IPS-11a (cell line): ENCODE results near the gene ADGRG1.

Experiments used
- H3K4me3 ChIP-seq: one replicate; pipeline ENCODE4 v1.5.1; 2013; ENCODE audit warnings: low read depth, low read length, control low read depth

The ADGRG1 gene

DNA sequence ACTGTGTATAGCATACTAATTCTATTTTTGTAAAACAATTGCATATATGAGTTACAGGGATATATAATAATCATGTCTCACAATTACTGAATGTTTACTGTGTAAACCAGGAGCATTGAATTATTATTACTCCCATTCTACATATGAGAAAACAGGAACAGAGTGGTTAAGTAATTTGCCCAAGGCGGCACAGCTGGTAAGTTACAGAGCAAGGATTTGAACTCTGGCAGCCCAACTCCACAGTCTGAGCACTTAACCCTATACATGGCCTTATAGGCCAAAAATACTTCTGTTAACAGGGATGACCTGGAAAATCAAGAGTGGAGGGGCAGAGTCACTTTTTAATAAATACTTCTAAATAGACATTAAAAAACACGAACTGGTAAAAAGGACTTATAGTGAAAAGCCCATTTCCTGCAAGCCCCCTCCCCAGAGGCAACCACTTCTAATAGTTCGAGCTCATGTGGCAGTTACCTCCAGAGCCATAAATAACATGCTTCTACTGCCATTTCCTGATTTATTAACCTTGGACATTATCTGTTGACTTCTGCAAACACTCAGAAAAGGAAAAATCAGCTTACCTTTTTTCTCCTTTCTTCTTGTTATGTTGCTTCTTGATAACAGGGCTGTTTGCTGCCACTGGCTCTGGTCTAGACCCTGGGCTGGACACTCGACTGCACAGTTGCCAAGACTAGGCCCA lies 22.1 kb upstream of the ADGRG1 start:
- H3K4me3 ChIP-seq = no peak overlapping the region

DNA sequence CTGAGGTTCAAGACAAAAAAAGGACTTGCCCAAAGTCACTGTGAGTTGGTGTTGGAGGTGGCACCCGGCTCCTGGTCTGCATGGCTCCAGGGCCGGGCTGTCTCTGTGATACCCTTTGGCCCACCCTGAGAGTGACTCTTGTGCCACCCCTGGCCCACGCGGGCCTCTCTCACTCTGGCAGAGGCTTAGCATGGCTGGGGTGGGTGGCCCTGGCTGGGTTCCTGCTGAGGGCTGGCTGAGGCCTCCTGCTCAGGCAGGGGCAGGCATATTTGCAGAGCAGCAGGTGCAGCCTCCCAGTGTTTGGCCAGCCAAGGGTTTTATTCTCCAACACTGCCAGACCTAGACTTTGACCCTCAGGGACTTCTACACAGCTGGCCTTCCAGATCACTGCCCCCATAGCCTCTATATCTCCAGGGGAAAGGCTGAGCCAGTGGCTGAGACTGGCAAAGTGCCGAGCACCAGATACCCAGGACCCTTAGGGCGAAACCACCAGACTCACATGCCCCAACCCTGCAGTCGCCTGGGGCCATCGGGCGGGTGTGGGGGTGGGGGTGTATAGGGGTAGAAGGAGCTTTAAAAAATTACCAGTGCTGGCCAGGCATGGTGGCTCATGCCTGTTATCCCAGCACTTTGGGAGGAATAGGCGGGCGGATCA lies 21.5 kb upstream of the ADGRG1 start:
- H3K4me3 ChIP-seq = no peak overlapping the region

DNA sequence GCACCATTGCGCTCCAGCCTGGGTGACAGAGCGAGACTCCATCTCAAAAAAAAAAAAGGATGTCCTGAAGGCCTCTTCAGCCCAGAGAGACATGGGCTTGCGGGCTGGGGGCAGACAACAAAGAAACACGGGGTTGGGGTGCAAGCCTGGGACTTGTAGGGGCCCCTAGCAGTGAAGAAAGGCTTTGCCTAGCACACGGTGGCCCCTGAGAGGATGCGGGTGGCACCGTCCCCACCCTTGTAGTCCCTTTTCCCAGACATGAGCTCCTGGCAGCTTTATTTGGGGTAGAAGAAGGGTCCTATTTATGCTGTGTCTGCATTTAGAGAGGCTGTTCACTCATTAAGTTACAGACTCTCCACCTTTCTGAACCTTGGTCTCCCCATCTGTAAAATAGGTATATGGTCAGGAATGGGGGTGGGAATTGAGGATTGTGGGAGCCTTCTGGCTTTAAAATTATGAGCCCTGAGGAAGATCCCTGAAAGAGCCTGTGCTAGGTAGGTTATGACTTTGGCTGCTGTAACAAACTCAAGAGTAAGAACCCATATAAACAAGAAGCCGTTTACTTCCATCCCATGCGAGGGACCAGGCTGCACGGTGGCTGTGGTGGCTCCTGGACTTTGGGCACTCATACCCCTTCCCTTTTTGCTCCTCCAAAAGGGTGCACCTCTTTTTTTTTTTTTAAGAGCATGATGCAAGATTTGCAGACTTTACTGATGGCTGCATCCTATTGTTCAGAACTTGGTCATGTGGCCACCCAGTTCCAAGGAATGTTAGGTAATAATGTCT lies 20.6 kb upstream of the ADGRG1 start:
- H3K4me3 ChIP-seq = no peak overlapping the region

DNA sequence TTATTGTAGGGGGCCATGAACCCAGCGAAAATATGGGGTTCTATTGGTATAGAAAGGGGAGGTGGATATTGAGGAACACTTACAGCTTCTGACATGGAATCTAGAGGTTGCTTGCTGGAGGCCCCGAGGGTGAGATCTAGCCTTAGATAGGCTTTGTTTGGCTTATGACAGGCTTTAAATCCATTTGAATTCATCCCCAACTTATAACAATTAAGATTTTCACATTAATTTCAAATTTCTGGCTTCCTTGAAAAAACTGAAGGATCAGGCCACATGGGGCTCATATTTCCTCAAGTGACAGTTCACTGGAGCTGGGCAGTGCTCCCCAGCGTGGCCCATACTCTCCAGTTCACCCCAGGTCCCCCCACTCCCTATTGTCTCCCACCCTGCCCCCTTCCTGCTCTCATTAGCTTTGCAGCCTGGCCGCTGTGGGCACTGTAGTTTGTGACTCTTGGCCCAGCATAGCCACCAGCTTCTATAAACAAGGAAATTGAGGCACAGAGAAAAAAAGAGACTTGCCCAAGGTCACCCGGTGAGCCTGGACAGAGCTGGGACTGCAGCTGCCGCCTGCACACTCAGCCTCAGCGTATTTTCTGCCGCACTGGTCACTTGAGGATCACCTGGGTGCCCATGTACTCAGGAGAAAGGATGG lies 19.8 kb upstream of the ADGRG1 start:
- no peak overlapping the region for H3K4me3 ChIP-seq

DNA sequence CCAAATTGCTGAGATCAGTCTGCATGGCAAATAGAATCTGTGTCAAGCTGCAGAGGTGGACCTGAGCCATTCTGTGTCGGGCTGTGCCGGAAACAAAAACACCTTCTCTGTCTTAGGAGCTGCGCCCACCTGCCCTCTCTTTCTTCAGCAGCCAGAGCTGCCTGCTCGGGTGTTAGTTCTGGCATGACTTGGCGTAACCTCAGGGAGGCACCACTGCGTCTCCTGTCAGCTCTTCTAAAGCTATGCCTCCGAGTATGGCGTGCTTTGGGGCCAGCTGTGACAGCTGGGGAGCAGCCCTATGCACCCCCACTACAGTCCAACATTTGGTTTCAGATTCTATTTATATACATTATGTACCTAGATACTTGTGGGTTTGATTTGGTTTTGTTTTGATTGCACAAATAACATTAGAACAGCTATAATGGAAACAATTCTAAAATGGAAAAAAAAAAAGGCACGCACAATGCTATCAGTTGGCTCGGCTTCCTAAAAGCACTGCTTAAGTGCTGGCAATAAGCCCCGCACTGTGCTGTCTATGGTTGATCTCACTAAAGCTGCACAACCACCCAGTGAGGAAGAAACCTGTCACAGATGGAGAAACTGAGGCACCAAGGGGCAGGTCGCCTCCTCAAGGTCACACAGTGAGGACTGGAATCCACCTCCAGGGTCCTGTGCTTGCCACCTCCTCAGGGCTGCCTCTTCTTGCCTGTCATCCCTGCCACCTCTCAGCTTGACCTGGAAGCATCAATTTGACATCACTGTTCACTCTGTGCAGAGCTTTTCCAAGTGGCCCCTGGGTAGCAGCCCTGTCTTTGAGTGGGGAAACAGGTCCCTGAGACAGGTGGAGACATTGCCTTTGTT lies 18.7 kb upstream of the ADGRG1 start:
- H3K4me3 ChIP-seq = no peak overlapping the region

DNA sequence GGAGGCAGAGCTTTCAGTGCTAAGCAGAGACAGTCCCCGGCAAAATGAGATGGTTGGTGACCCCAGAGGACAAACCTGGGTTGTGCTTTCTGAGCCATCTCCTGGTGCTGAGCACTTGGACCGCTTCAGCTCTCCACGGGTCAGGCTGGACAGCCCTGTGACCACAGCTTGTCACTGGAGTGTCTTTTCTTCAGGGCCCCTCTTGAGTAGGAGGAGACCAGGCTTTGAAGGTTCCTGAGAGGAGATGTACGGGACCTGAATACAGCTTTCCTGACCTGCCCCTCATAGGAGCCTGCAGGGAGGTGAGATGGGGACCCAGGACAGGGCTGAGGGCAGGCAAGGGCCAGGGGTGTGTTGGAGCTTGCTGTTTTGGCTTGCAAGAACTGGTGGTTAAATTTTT lies 17.8 kb upstream of the ADGRG1 start:
- no peak overlapping the region for H3K4me3 ChIP-seq

DNA sequence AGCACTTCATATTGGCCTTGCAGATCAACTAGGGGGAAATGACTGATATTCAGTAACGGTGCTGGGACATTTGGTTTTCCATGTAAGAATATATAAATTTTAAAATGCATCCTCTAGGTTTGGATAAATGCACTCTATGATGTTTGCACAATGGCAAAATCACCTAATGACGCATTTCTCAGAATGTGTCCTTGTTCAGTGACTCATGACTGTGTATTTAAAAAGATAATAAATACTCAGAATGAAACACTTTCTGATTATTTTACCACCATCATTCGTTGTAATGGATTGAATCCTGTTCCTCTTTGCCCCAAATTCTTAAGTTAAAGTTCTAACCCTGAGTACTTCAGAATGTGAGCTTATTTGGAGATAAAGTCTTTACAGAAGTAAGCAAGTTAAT lies 17.2 kb upstream of the ADGRG1 start:
- H3K4me3 ChIP-seq = no peak overlapping the region

DNA sequence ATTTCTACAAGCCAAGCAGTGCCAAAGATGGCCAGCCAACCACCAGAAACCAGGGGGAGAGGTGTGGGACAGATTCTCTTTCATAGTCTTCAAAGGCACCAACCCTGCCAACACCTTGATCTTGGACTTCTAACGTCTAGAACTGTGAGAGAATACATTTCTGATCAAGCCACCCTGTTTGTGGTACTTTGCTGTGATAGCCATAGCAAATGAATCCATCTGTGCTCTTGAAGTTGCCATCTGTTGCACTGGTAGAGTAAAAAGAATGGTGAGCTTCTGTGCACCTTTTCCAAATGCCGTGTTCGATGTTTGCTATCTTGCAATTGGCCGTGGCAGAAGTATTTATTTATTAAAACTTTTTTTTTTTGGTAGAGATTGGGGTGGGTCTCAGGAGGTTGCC lies 16.7 kb upstream of the ADGRG1 start:
- no peak overlapping the region for H3K4me3 ChIP-seq

DNA sequence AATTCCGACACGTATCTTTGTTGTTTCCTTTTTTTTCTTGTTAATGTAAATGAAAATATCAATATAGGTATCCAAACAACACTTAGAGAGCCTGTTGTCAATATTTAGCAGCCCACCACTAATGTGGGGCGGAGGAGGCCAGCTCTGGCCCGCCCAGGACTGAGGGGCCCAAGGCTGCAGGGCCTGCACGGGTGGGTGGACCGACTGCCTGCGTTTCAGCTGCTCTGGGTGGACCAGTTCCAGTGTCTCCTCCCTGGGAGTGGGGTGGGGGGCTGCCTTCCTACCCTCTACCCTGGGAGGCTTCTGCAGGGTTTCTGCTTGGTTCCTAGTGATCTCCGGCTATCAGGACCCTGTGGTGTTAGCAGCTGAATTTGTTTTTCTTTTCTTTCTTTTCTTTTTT lies 15.9 kb upstream of the ADGRG1 start:
- no peak overlapping the region for H3K4me3 ChIP-seq

DNA sequence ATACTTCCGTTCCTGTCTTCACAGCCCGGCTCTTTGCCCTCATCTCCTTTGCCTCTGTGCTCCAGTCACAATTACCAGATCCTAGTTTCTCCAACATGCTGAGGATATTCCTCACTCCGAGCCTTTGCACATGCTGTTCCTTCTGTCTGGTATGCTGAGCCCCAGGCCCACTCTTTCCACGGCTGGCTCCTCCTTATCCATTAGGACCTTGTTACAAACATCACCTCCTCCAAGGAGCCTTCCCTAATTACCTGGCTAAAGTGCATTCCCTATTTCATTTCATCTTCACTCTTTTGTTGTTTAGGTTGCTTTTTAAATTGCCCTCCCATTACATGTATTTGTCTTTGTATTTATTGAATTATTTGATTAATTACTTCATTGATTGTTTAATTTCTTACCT lies 14.9 kb upstream of the ADGRG1 start:
- no peak overlapping the region for H3K4me3 ChIP-seq

DNA sequence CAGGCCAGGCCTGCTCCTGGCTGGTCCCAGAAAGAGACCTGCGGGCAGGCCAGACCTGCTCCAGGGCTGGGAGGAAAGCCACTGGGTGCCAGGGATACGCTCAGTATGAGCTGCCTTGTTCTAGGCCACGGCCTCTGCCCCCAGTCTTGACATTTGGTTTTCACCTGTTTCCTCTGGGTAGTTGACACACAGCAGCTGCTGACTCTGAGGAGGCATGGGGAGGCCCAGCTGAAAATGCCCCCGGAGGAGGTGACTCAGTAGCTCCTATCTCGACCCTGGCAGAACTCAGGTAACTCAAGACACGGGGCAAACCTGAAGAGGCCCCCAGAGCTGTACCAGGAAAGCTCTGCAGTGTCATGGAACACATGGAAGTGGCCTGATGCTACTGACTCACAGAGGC lies 13.9 kb upstream of the ADGRG1 start:
- no peak overlapping the region for H3K4me3 ChIP-seq

DNA sequence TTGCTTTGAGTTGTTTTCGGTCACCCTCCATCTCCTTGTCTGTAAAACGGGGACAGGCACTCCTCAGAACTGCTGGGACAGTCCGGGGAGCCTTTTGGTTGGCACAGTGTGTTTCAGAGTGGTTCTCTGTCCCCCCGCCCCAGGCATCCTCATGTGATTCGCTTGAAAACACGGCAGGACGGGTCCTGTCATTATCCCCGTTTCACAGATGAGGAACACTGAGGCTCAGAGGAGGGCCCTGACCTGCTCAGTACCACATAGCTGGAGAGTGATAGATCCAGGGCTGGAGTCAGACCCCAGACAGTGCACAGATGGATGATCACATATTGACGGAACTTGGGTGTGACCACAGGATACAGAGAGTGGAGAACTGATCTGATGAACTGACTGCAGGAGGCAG lies 13.5 kb upstream of the ADGRG1 start:
- H3K4me3 ChIP-seq = no peak overlapping the region

DNA sequence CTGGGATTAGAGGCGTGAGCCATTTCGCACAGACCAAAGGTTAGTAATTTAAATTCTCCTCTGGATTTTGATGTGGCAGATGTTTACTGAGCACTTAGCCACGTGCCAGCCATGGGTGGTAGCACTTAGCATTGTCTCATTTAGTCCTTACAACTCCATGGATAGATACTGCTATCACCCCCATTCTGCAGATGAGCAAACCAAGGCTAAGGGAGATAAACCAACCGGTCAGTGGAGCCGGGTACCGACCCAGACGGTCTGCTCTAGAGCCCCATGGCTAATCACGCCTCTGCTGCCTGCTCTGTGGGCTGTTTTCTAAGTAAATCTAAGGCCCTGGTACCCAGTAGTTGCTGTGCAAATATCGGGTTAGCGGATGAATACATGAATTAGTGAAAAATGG lies 12.6 kb upstream of the ADGRG1 start:
- H3K4me3 ChIP-seq = no peak overlapping the region

DNA sequence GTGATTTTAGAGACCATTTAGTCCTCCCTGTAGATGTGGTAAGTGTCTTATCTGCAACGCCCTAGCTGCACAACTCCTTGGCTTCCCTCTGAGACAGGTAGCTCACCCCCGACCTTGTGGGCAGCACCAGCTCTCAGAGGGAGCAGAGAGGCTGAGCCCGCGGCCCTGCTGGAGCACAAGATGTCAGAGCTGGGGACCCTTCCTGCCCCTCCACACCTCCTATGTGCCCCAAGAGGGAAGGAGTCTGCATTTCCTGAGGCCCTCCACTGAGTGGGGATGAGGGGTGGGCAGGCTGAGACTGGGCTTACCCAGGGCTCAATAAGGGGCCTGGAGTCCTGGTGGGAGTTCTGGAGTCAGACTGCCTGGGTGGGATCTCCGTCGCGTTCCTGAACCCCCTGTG lies 12.2 kb upstream of the ADGRG1 start:
- no peak overlapping the region for H3K4me3 ChIP-seq

DNA sequence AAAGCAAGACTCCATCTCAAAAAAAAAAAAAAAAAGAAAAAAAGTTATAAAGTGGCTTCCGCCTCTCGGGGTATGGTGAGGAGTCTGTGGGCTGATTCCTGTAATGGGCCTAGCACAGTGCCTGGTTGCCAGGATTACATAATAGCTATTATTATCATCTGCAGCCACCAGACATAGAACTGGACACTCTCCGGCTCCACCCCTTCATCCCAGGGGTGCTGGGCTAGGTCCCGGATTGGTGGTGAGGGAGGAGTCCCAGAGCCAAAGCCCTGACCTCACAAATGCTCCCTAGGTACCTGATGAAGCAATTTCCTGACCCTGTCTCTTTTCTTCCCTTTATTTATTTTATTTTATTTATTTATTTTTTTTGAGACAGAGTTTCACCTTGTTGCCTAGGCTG lies 11.6 kb upstream of the ADGRG1 start:
- H3K4me3 ChIP-seq = no peak overlapping the region

DNA sequence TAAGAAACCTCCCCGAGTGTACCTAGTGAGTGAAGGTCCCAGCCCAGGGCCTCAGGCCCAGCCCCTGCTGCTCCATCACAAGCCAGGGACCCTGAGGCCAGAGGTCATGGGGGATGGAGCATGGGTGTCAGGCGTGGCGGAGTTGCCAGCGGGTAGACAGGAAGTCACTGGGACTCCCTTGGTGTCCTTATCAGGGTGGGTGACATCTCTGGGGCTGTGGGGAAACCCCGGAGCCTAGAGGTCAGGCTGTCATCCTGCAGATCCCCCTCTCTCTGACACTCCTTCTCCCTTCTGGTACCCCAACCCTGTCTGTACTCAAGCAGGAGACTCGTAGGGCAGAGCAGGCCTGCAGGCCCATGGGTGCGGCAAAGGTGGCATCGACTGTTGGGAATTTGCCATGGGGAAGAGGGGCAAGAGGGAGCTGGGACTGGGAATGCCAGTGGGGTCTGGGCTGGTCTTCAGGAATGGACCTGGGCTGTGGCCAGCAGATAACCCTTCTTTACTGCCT lies 10.8 kb upstream of the ADGRG1 start:
- H3K4me3 ChIP-seq = no peak overlapping the region

DNA sequence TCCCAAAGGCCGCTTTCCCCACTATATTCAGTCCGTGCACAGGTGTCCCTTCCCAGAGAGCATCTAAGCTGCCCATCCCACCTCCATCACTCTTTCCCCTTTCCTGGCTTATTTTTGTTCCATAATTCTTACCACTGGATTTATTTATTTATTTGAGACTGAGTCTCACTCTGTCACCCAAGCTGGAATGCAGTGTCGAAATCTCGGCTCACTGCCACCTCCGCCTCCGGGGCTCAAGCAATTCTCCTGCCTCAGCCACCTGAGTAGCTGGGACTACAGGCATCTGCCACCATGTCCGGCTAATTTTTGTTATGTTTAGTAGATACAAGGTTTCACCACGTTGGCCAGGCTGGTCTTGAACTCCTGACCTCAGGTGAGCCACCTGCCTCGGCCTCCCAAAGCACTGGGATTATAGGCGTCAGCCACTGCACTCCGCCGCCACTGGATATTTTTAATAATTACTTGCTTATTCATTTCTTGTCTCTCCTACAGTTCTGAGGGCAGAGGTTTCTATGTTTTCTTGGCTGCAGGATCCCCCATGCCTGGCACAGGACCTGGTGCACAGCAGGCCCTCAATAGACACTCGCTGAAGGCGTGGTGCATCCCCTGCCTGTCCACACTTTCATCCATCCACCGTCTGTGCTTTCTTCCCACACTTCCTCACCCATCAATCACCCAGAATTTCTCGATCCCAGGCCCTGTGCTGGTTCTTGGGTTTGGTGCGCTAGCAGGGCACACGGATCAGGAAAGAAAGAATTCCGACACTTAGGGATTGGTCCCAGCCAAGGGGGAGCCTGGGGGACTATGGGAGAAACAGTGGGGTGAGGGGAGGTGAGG lies 9.9 kb upstream of the ADGRG1 start:
- no peak overlapping the region for H3K4me3 ChIP-seq

DNA sequence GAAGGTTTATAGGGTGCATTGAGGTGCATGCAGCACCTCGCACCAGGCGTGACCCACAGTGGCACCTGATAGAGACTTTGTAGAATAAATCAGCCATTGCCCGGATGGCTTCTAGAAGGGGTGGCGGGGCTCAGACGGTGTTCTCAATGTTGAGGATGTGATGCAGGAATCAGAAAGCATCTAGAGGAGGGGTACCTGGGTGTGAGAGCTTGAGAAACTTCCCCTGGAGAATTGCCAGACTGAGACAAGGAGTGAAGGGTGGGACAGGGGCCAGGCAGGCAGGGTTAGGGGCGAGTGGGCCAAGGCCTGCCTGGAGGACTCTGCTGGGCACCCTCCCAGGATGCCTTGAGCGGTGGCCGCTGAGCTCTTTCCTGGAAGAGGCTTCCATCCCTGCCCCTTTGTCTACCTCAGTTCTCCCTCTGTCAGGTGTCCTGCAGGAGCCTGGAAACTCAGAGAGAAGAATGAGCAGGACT lies 9.3 kb upstream of the ADGRG1 start:
- H3K4me3 ChIP-seq = no peak overlapping the region

DNA sequence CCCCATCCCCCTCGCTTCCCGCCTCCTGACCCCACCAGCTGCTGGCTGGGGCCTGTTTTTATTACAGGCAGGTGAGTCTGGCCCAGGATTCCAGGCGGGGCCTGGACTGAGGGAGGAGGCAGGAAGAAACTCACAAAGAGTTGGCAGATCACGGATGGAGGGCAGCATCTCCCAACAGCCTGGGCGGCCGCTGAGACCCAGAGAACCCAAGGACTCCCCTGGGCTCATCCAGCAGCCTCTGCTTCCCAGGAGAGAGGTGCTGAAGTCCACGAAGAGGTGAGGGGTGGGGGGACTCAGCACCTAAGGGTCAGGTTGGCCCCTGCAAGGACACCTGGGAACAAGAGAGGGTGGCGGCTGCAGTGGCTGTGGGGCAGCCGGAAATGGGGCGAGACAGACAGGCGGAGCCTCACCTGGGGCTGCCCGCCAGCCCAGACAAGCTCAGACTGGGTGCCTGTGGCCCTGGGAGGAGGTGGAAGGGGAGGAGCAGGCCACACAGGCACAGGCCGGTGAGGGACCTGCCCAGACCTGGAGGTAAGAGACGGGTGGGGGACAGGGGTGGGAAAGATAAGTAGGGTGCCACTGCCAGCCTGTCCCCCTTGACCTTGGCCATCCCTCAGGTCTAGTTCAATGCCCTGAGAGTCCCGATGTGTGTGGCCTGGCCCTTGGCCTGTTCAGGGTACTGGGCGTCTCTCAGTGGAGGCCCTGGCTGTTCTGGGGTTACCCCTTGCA lies 8.7 kb upstream of the ADGRG1 start:
- H3K4me3 ChIP-seq = no peak overlapping the region
